Endothelial cell of umbilical vein (primary cell): ENCODE results near the gene EHD1. TPM values are rescaled to one million over a fixed set of nuclear protein-coding genes. Genes with fewer than 3 reads are reported as not detected.

Source experiments
- BruUV-seq: library from RNA; stranded (reverse); fragments of 400-500 nt; replicated peaks from 2 replicates; lab custom pipeline; 2021; lab: Mats Ljungman, UMichigan
- CTCF ChIA-PET: fragments of 300-600, 350-600 bp; sonication (Branson Sonifier 250); formaldehyde crosslinking; loops from one replicate; lab custom pipeline; 2021; ENCODE audit warnings: antibody characterized with exemption, inconsistent platforms; lab: Charles Lee
- POLR2A ChIA-PET: fragments of 300-600, 350-600 bp; sonication (Branson Sonifier 250); formaldehyde crosslinking; loops from one replicate; lab custom pipeline; 2021; ENCODE audit warnings: antibody characterized with exemption, inconsistent platforms; lab: Charles Lee
- DNase-seq: peaks from one replicate; pipeline ENCODE4 v3.0.0-alpha.2; 2011; ENCODE audit warnings: low read depth, low spot score
- FAIRE-seq: peaks from 2 replicates; lab custom pipeline; 2011; peaks lifted over from hg19 to GRCh38; lab: Jason Lieb, UNC
- H2AFZ ChIP-seq: 2 replicates; pipeline ENCODE4 v1.6.0; 2012; ENCODE audit warnings: low read depth, low read length, control low read depth, inconsistent platforms
- H3K27ac ChIP-seq: 2 replicates; pipeline ENCODE4 v1.5.1; 2011; ENCODE audit warnings: low read depth, mild to moderate bottlenecking, control low read depth, low read length, moderate library complexity; ENCODE audit not compliant: insufficient read depth
- H3K27me3 ChIP-seq, 2 experiments: 2 replicates each; pipeline versions ENCODE4 v1.6.0 to v1.6.1; 2011; ENCODE audit warnings: low read length in 2 of 2, mixed read lengths in 1 of 2; ENCODE audit not compliant: control insufficient read depth in 2 of 2, insufficient read depth in 2 of 2
- H3K36me3 ChIP-seq, 2 experiments: 2 replicates in 1 of 2; 3 replicates in 1 of 2; pipeline ENCODE4 v1.5.1; 2011; ENCODE audit warnings: low read length in 2 of 2, mild to moderate bottlenecking in 1 of 2, moderate library complexity in 1 of 2; ENCODE audit not compliant: control insufficient read depth in 2 of 2, insufficient read depth in 2 of 2; ENCODE audit errors: extremely low read depth in 1 of 2
- H3K4me1 ChIP-seq: 3 replicates; pipeline ENCODE4 v1.5.1; 2011; ENCODE audit warnings: mild to moderate bottlenecking, low read length; ENCODE audit not compliant: control insufficient read depth, insufficient read depth; ENCODE audit errors: extremely low read depth
- H3K4me2 ChIP-seq: 2 replicates; pipeline ENCODE4 v1.6.1; 2011; ENCODE audit warnings: low read length, control low read depth, mixed read lengths; ENCODE audit not compliant: insufficient read depth
- H3K4me3 ChIP-seq, 3 experiments: fragments of 200-600 bp in 1 of 3; sonication (generic), shearing (Covaris generic) in 1 of 3; replicated peaks in 1 of 3; 2 replicates each; pipeline ENCODE4 v1.5.1; 2011 to 2016; ENCODE audit warnings: control low read depth in 3 of 3, low read length in 3 of 3, mild to moderate bottlenecking in 2 of 3, inconsistent platforms in 1 of 3, low read depth in 1 of 3, moderate library complexity in 1 of 3; ENCODE audit not compliant: insufficient read depth in 1 of 3
- H3K79me2 ChIP-seq: 2 replicates; pipeline ENCODE4 v1.6.0; 2012; ENCODE audit warnings: low read length, inconsistent platforms; ENCODE audit not compliant: control insufficient read depth, insufficient read depth
- H3K9ac ChIP-seq: replicated peaks from 2 replicates; pipeline ENCODE3; 2011; ENCODE audit warnings: low read length, control low read depth; ENCODE audit not compliant: insufficient read depth; ENCODE audit errors: extremely low read depth
- H3K9me1 ChIP-seq: replicated peaks from 3 replicates; pipeline ENCODE4 v1.6.0; 2011; ENCODE audit warnings: mild to moderate bottlenecking, low read length; ENCODE audit not compliant: control insufficient read depth, insufficient read depth; ENCODE audit errors: extremely low read depth
- H3K9me3 ChIP-seq: replicated peaks from 2 replicates; pipeline ENCODE4 v1.5.1; 2012; ENCODE audit warnings: low read length, inconsistent platforms; ENCODE audit not compliant: control insufficient read depth, insufficient read depth
- H4K20me1 ChIP-seq: replicated peaks from 2 replicates; pipeline ENCODE3; 2011; ENCODE audit warnings: mild to moderate bottlenecking, low read length; ENCODE audit not compliant: control insufficient read depth, insufficient read depth; ENCODE audit errors: extremely low read depth
- EZH2 ChIP-seq: IDR thresholded peaks from 2 replicates; pipeline ENCODE4 v1.6.1; 2012; ENCODE audit warnings: borderline replicate concordance, low read depth, mild to moderate bottlenecking, moderate library complexity, low read length, inconsistent platforms; ENCODE audit not compliant: severe bottlenecking
- FOS ChIP-seq: IDR thresholded peaks from 2 replicates; pipeline ENCODE4 v1.6.1; 2011; ENCODE audit warnings: mild to moderate bottlenecking, low read length, moderate library complexity, borderline replicate concordance; ENCODE audit not compliant: insufficient read depth
- GATA2 ChIP-seq: IDR thresholded peaks from 2 replicates; pipeline ENCODE4 v1.7.0; 2011; ENCODE audit warnings: low read depth, mild to moderate bottlenecking, moderate library complexity, mixed read lengths, low read length; ENCODE audit not compliant: insufficient read length, insufficient read depth
- JUN ChIP-seq: IDR thresholded peaks from 2 replicates; pipeline ENCODE4 v1.6.1; 2011; ENCODE audit warnings: borderline replicate concordance, low read depth; ENCODE audit not compliant: insufficient read length, insufficient read depth
- MYC ChIP-seq: IDR thresholded peaks from one replicate; pipeline ENCODE4 v1.6.1; 2011; ENCODE audit warnings: mild to moderate bottlenecking, low read depth, low read length
- POLR2A ChIP-seq: IDR thresholded peaks from 2 replicates; pipeline ENCODE4 v1.6.1; 2012; ENCODE audit warnings: low read depth, mild to moderate bottlenecking, control low read depth, low read length
- POLR2AphosphoS5 ChIP-seq: IDR thresholded peaks from 2 replicates; pipeline ENCODE4 v1.6.1; 2012; ENCODE audit warnings: low read depth, mild to moderate bottlenecking, control low read depth, low read length, moderate library complexity; ENCODE audit not compliant: insufficient read depth
- dilution Hi-C: fragments of 300-500 bp; cut with MboI; formaldehyde crosslinking; loops from one replicate; pipeline ENCODE4 v1.15.0; 2019; ENCODE audit warnings: low sequenced_read_pairs; ENCODE audit not compliant: extremely low pct_ligation_motif_present
- intact Hi-C: fragments of 100-400 bp; cut with micrococcal nuclease; formaldehyde crosslinking; loops from one replicate; pipeline ENCODE4 v1.10.0; 2022
- polyA plus RNA-seq, 4 experiments: library from polyadenylated mRNA; depleted of rRNA in 3 of 4; stranded (reverse) in 3 of 4; unstranded in 1 of 4; fragments of >200 nt; gene quantifications; 2 replicates each; pipeline versions ENCODE4 v1.2.1 to v1.2.3, GENCODE V29; 2011 to 2012; ENCODE audit warnings: missing spikeins in 1 of 4
- total RNA-seq: library from RNA; stranded (reverse); gene quantifications from 2 replicates; pipeline ENCODE4 v1.2.3, GENCODE V29; 2021
- TF ChIP-seq, protein P1 (sequence below), 2 donors: IDR thresholded peaks; 1 replicate in 1 of 2; 2 replicates in 1 of 2; pipeline ENCODE4 v1.5.1; 2011; ENCODE audit warnings: low read length in 2 of 2, mild to moderate bottlenecking in 2 of 2, moderate library complexity in 2 of 2, control low read depth in 1 of 2, inconsistent platforms in 1 of 2, low read depth in 1 of 2; ENCODE audit not compliant: insufficient read depth in 1 of 2; ENCODE audit errors: extremely low read depth in 1 of 2
- TF ChIP-seq, protein P2 (sequence below): IDR thresholded peaks from 2 replicates; pipeline ENCODE4 v1.6.1; 2011; ENCODE audit not compliant: insufficient read depth, insufficient read length

EHD1 gene
- total and polyA plus RNA-seq, 2 donors (not counting 3 experiments of a cell fraction or from before 2014, with no cell fraction given) = 109 to 136 TPM

DNA sequence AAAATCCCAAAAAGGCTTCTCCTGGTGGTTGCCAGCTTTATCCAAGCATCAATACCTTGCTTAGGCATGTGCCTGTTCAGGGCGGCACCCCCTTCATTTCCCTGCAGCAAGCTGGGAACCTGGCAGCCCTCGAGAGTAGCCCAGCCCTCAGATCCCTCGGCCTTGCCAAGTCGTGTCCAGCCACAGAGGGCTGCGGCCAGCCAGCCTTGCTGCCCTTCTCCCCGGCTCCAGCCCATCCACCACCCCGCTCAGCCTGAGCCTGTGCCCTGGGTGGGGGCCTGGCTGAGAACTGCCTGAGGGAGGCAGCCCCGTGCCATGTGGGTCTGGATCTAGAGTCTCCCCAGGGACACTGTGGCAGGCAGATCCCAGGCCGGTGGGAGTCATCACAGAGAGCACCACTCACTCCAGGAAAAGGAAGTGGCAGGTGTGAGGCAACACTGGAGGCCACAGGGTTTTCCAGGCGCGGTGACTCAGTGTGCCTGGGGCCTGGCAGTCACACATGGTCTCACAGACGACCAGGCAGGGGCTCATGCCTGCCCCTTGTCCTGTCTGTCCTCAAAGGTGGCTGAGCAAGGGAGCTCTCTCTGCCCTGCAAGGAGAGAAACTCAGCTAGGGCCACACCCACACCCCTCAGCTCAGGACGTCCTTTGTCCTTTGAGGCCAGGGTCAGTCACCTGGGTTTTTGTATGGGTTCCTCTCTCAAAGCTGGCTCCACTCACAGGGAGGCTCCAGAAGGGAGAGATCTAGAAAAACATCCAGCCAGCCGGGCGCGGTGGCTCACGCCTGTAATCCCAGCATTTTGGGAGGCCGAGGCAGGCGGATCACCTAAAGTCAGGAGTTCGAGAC, 21.8 kb downstream of the EHD1 start:
- ChIA-PET CTCF (interaction anchor here (0.6 to 9.1 kb wide), 10 partner anchors 9 to 77 kb away, joined by 3 to 101 read pairs (median 6); partner anchors contain the start of gene EHD1), POLR2A (interaction anchor here (1.0 to 2.0 kb wide), 3 partner anchors 13 to 22 kb away, joined by 3 to 8 read pairs (median 4); partner anchors contain the start of gene EHD1)
- no peaks in the 10 kb centered on the region for H3K27me3 ChIP-seq
- DNase-seq (peak; percentile 86), FAIRE-seq (peak; percentile 89)
- H3K9me3 ChIP-seq = no peaks in the 10 kb centered on the region
- peaks cover 34% of the 10 kb centered on the region for H3K79me2 ChIP-seq
- TF ChIP-seq FOS (peak; percentile 95), POLR2AphosphoS5 (peak; percentile 57), POLR2A (no peak), EZH2 (no peak), JUN (peak; percentile 48), GATA2 (no peak), MYC (peak; percentile 76)
- TF ChIP-seq, protein P1, sequence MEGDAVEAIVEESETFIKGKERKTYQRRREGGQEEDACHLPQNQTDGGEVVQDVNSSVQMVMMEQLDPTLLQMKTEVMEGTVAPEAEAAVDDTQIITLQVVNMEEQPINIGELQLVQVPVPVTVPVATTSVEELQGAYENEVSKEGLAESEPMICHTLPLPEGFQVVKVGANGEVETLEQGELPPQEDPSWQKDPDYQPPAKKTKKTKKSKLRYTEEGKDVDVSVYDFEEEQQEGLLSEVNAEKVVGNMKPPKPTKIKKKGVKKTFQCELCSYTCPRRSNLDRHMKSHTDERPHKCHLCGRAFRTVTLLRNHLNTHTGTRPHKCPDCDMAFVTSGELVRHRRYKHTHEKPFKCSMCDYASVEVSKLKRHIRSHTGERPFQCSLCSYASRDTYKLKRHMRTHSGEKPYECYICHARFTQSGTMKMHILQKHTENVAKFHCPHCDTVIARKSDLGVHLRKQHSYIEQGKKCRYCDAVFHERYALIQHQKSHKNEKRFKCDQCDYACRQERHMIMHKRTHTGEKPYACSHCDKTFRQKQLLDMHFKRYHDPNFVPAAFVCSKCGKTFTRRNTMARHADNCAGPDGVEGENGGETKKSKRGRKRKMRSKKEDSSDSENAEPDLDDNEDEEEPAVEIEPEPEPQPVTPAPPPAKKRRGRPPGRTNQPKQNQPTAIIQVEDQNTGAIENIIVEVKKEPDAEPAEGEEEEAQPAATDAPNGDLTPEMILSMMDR (IDR thresholded peaks at IDR 0.05; ENCODE audit: extremely low read depth in 1 of 2, insufficient read depth in 1 of 2, low read depth in 1 of 2, low read length in 2 of 2) = peak in 1 of 2 donors; percentile 16
- TF ChIP-seq, protein P2, sequence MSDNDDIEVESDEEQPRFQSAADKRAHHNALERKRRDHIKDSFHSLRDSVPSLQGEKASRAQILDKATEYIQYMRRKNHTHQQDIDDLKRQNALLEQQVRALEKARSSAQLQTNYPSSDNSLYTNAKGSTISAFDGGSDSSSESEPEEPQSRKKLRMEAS = peak; percentile 35
- peaks cover 37% of the 10 kb centered on the region for H3K4me1 ChIP-seq
- dilution Hi-C loops (no loop called here), intact Hi-C loops (no loop called here)
- H3K4me3 ChIP-seq = no peak overlapping the region
- H3K9me1 ChIP-seq = no peaks in the 10 kb centered on the region
- H3K4me2 ChIP-seq = no peak overlapping the region
- peak overlapping the region; percentile 74 for H3K27ac ChIP-seq
- H4K20me1 ChIP-seq = no peaks in the 10 kb centered on the region
- TSS peak; percentile 27 for BruUV-seq
- no peak overlapping the region for H2AFZ ChIP-seq
- peaks cover 0 to 21% of the 10 kb centered on the region in 2 experiments for H3K36me3 ChIP-seq
- H3K9ac ChIP-seq = peak overlapping the region; percentile 69
